T-helper 1 cell treated with Interleukin-12 subunit alpha and Interleukin-12 subunit beta and Interleukin-4 antibody, amounts not matched to agents 30 μg/mL and 1 μg/mL, for 36 hours (primary cell): ENCODE measurements around the gene SEPHS1.

Experiments
- H3K27ac Mint-ChIP-seq: one replicate; pipeline ENCODE4 v1.8.0; 2021; ENCODE audit warnings: mild to moderate bottlenecking, mixed read lengths
- H3K27me3 Mint-ChIP-seq: one replicate; pipeline ENCODE4 v1.8.0; 2021; ENCODE audit warnings: low read depth, mixed read lengths
- H3K36me3 Mint-ChIP-seq: one replicate; pipeline ENCODE4 v1.8.0; 2021; ENCODE audit warnings: low read depth, mixed read lengths
- H3K4me1 Mint-ChIP-seq: one replicate; pipeline ENCODE4 v1.8.0; 2021; ENCODE audit warnings: low read depth, mixed read lengths
- H3K4me3 Mint-ChIP-seq: one replicate; pipeline ENCODE4 v1.8.0; 2021; ENCODE audit warnings: mild to moderate bottlenecking, moderate library complexity, mixed read lengths
- H3K9me3 Mint-ChIP-seq: one replicate; pipeline ENCODE4 v1.8.0; 2021; ENCODE audit warnings: mixed read lengths

Gene SEPHS1

GRCh38 chr10:13327534-13327933 lies 20.6 kb downstream of the SEPHS1 start:
- Mint-ChIP-seq H3K9me3 (no peaks in the 10 kb centered on the region), H3K27me3 (no peaks in the 10 kb centered on the region), H3K36me3 (peaks cover 48% of the 10 kb centered on the region), H3K4me1 (no peaks in the 10 kb centered on the region), H3K4me3 (no peak overlapping the region), H3K27ac (no peak overlapping the region)

DNA sequence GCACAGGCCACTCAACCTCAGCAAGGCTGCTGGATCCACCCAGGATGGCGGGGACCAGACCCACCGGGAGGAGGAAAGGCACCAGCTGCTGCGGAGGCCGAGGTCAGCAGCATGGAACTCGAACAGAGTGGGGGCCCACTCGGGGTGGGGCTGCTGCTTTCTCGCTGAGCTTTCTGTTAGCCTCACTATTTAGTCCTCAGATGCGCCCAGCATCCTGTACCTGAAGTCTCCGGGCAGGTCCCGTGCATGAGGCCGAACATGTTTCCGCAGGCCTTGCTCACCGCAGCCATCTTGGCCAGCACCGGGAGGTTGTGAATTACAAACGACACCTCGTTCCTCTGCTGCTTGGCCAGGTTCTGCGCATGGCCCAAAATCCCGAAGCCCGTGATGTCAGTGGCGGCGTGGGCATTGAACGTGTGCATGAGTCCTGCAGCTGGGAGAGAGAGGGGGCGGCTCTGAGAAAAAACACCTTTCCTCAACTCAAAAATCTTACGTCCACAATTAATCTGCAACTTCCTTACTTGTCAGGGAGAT lies 25.4 kb downstream of the SEPHS1 start:
- no peaks in the 10 kb centered on the region for H3K4me1 Mint-ChIP-seq
- peaks cover 30% of the 10 kb centered on the region for H3K36me3 Mint-ChIP-seq
- no peaks in the 10 kb centered on the region for H3K9me3 Mint-ChIP-seq
- H3K27me3 Mint-ChIP-seq, result no peaks in the 10 kb centered on the region
- no peak overlapping the region for H3K27ac Mint-ChIP-seq
- no peak overlapping the region for H3K4me3 Mint-ChIP-seq

DNA sequence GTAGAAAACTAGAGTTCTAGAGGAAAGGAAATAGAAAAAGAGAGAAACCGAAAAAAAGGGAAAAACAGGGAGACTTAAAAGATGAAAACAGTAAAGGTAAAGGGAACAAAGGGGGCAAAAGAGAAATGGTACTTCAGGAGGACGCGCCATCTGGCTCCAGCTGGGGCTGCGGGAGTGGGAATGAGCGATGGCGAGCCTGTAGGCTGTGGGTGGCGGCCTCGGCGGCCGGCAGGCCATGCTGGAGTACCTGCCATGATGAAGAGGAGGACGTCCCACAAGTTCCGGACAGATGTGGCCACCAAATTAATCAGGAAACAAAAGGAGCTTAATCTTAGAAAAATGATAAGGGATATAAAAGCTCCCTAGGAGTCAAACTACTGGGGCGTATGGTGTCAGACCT lies 26.5 kb downstream of the SEPHS1 start:
- H3K27me3 Mint-ChIP-seq, result no peaks in the 10 kb centered on the region
- no peak overlapping the region for H3K27ac Mint-ChIP-seq
- no peaks in the 10 kb centered on the region for H3K9me3 Mint-ChIP-seq
- H3K36me3 Mint-ChIP-seq, result peaks cover 28% of the 10 kb centered on the region
- H3K4me1 Mint-ChIP-seq, result no peaks in the 10 kb centered on the region
- no peak overlapping the region for H3K4me3 Mint-ChIP-seq

DNA sequence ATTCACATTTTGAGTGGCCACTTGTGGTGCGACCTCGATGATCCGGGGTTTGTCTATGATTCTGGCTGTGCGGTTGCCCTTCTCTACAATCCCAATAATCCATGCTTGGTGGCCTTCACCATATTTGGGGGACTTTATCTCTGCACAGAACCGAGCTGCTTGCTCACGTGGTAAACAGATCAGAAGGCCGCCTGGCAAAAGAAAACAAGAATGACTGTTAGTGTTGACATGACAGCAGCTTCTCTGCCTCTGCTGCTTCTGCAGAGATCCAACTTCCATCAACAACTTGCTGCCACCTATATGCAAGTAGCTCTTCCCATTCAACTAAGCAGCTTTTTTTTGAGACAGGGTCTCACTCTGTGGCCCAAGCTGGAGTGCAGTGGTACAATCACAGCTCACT lies 28.9 kb downstream of the SEPHS1 start:
- no peaks in the 10 kb centered on the region for H3K9me3 Mint-ChIP-seq
- no peak overlapping the region for H3K27ac Mint-ChIP-seq
- H3K36me3 Mint-ChIP-seq, result peaks cover 16% of the 10 kb centered on the region
- no peaks in the 10 kb centered on the region for H3K27me3 Mint-ChIP-seq
- H3K4me3 Mint-ChIP-seq, result no peak overlapping the region
- H3K4me1 Mint-ChIP-seq, result no peaks in the 10 kb centered on the region

DNA sequence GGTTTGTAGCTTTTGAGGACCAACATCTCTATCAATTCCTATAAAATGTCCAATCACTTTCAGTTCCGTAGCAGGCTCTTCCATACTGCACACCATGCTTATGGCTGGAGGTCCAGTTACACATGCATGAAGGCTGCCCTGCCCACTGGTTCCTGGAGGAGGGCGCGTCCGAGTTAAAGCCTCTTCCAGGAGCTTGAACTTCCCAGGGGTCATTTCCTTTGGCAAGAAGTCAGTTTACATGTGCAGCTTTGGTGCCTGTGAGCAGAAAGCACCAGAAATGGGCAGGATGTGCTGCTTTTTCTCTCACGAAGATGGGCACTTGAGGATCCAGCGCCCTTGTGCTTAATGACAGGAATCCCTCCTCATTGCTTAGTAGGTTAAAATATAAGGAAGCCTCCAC lies 30.6 kb downstream of the SEPHS1 start:
- H3K4me3 Mint-ChIP-seq, result no peak overlapping the region
- no peaks in the 10 kb centered on the region for H3K9me3 Mint-ChIP-seq
- peaks cover 9% of the 10 kb centered on the region for H3K36me3 Mint-ChIP-seq
- H3K4me1 Mint-ChIP-seq, result no peaks in the 10 kb centered on the region
- no peak overlapping the region for H3K27ac Mint-ChIP-seq
- H3K27me3 Mint-ChIP-seq, result no peaks in the 10 kb centered on the region

GRCh38 chr10:13316635-13317311 lies 31.3 kb downstream of the SEPHS1 start:
- Mint-ChIP-seq H3K27ac (no peak overlapping the region), H3K4me3 (no peak overlapping the region), H3K9me3 (no peaks in the 10 kb centered on the region), H3K4me1 (no peaks in the 10 kb centered on the region), H3K36me3 (peaks cover 8% of the 10 kb centered on the region), H3K27me3 (no peaks in the 10 kb centered on the region)

DNA sequence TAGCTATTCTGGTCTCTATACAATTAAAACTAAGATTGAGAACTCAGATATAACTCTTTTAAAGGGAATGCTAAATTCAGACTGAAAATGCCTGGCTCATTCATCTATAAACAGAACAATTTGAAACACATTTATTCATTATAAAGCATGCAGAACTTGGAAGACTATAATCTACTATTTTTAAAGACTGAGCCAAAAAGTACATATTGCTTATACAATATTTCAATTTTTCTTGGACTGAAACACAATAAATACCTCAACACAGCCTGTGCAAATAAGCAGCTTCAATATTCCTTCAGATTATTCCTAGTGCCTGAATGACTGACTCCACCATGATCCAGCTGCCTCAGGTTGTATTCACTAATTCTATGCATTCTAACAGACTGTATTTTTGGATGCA lies 32.7 kb downstream of the SEPHS1 start:
- Mint-ChIP-seq H3K4me3 (no peak overlapping the region), H3K4me1 (no peaks in the 10 kb centered on the region), H3K9me3 (no peaks in the 10 kb centered on the region), H3K27ac (no peak overlapping the region), H3K36me3 (peaks cover 5% of the 10 kb centered on the region), H3K27me3 (no peaks in the 10 kb centered on the region)

DNA sequence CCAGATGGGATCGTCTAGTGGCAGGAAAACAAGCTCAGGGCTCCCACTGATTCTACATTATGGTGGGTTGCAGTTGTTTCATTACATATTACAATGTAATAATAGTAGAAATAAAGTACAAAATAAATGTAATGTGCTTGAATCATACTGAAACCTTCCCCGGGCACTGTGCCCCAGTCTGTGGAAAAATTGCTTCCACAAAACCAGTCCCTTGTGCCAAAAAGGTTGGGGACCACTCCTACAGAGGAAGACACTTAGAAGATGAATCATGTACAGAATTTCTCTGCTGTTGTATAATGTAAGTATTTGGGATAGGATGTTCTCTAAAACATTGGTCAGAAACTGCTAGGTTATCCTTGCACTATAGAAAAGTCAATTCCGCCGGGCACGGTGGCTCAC lies 36.9 kb downstream of the SEPHS1 start:
- no peak overlapping the region for H3K27ac Mint-ChIP-seq
- H3K9me3 Mint-ChIP-seq, result no peaks in the 10 kb centered on the region
- peaks cover 2% of the 10 kb centered on the region for H3K36me3 Mint-ChIP-seq
- H3K4me3 Mint-ChIP-seq, result no peak overlapping the region
- H3K27me3 Mint-ChIP-seq, result no peaks in the 10 kb centered on the region
- no peaks in the 10 kb centered on the region for H3K4me1 Mint-ChIP-seq

DNA sequence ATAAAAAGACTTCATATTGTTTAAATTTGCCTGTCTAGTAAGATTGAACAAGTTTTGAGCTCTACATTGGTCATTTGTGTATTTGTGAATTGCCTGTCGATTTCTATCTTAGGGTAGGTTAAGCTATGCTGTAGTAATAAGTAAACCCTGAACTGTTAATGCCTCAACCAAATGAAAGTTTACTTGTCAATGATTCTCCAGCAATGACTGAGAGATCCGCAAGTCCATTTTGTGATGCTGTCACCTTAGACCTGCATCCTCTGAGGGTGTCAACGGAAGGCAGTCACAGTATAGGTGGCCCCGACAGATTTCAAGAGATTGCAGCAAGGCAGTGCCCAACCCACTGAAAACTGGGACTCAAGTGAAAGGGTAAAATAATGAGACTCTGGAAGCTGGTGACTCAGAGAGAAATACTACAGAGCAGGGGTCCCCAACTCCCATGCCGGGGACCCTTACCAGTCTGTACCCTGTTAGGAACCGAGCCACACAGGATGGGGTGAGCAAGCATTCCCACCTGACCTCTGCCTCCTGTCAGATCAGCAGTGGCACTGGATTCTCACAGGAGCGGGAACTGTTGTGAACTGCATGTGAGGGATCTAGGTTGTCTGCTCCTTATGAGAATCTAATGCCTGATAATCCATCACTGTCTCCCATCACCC lies 37.4 kb downstream of the SEPHS1 start:
- no peaks in the 10 kb centered on the region for H3K9me3 Mint-ChIP-seq
- H3K36me3 Mint-ChIP-seq, result no peaks in the 10 kb centered on the region
- no peaks in the 10 kb centered on the region for H3K27me3 Mint-ChIP-seq
- no peaks in the 10 kb centered on the region for H3K4me1 Mint-ChIP-seq
- H3K27ac Mint-ChIP-seq, result no peak overlapping the region
- H3K4me3 Mint-ChIP-seq, result no peak overlapping the region

DNA sequence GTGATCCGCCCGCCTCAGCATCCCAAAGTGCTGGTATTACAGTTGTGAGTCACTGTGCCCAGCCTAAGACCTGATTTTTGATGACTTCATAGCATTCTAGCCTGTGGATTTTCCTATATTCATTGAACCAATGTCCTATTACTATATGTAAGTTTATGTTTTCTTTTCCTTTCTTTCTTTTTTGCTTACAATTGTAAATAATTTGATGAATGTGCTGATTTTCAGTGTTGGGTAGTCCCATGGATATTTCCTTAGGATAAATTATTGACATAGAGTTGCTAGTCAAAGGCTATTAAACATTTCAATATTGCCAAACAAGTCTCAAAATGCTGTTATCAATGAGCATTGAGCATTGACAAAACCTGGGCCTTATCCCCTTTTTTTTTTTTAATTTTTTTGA lies 38.3 kb downstream of the SEPHS1 start:
- Mint-ChIP-seq H3K27me3 (no peaks in the 10 kb centered on the region), H3K9me3 (no peaks in the 10 kb centered on the region), H3K27ac (no peak overlapping the region), H3K4me3 (no peak overlapping the region), H3K36me3 (no peaks in the 10 kb centered on the region), H3K4me1 (no peaks in the 10 kb centered on the region)

- Mint-ChIP-seq H3K4me3 (no peak overlapping the region), H3K36me3 (no peaks in the 10 kb centered on the region), H3K9me3 (no peaks in the 10 kb centered on the region), H3K27me3 (no peaks in the 10 kb centered on the region), H3K4me1 (no peaks in the 10 kb centered on the region), H3K27ac (no peak overlapping the region)
These were observed 40.0 kb downstream of the SEPHS1 start for GRCh38 chr10:13308096-13308495.

GRCh38 chr10:13306103-13306502 lies 42.0 kb downstream of the SEPHS1 start:
- Mint-ChIP-seq H3K27ac (no peak overlapping the region), H3K9me3 (no peaks in the 10 kb centered on the region), H3K27me3 (no peaks in the 10 kb centered on the region), H3K36me3 (no peaks in the 10 kb centered on the region), H3K4me3 (no peak overlapping the region), H3K4me1 (peaks cover 10% of the 10 kb centered on the region)

GRCh38 chr10:13302821-13303555 lies 45.1 kb downstream of the SEPHS1 start:
- H3K27me3 Mint-ChIP-seq, result no peaks in the 10 kb centered on the region
- H3K4me1 Mint-ChIP-seq, result peaks cover 18% of the 10 kb centered on the region
- H3K36me3 Mint-ChIP-seq, result no peaks in the 10 kb centered on the region
- no peak overlapping the region for H3K4me3 Mint-ChIP-seq
- H3K9me3 Mint-ChIP-seq, result no peaks in the 10 kb centered on the region
- no peak overlapping the region for H3K27ac Mint-ChIP-seq

DNA sequence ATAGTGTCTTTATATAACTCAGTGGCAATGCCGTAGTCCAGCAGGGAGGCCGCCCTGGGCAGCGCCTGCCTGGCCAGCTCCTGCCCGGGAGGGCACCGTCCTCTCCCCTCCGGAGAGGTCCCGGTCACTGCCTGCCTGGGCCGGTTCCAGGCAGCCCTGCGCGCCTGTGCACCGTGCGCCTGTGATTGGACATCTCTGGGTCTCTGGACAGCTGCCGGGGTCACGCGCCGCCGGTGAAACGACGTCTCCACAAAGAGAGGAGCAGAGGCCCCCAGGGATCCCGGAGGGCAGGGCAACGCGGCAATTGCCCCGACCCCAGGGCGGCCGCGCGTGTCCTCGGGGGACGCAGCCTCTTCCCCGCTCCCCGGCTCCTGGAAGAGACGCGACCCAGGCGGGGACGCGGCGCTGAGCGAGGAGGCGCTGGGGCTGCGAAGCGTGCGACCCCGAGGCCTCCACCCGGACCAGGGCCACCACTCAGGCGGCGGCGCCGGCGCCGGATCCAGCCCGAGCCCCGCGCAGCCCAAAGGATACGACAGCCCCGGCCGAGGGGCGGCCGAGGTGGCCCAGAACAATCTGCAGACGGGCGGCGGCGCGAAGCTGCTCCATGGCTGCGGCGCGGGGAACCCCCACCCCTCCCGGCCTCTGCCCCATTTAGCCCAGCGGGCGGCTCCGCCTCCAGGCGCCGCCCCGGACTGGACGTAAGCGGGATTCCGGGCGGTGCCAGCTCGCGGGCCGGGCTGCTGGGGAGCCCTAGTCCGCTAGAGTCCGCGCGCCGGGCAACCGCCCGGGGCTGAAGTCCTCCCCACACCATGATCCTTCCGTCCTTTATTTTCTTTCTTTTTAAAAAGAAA lies 48.4 kb downstream of the SEPHS1 start, which contains the start of gene PHYH:
TSS of gene PHYH (minus strand) at position 628 of the 851 bp plus-strand sequence. CDS start at position 606, 22 bp downstream.
- H3K9me3 Mint-ChIP-seq, result no peaks in the 10 kb centered on the region
- no peaks in the 10 kb centered on the region for H3K27me3 Mint-ChIP-seq
- H3K4me1 Mint-ChIP-seq, result peaks cover 18% of the 10 kb centered on the region
- peak within 1 kb of the TSS; percentile 92 for H3K27ac Mint-ChIP-seq
- H3K36me3 Mint-ChIP-seq, result no peaks in the 10 kb centered on the region
- H3K4me3 Mint-ChIP-seq, result peak within 1 kb of the TSS; percentile 83
